IMR-90 (cell line): ENCODE data around the gene CATSPERZ. TPM values are rescaled to one million over a fixed set of nuclear protein-coding genes. Genes with fewer than 3 reads are reported as not detected.

Source experiments
- ATAC-seq: fragments of 200-7000 bp; cut with Tn5 transposase; 2 replicates; pipeline ENCODE4 v1.9.1; 2020; ENCODE audit warnings: low read depth, mild to moderate bottlenecking, moderate library complexity
- BruUV-seq: library from RNA; stranded (reverse); fragments of 400-500 nt; replicated peaks from 2 replicates; lab custom pipeline; 2021; lab: Mats Ljungman, UMichigan
- CTCF ChIA-PET: fragments of 300-600 bp; formaldehyde crosslinking; extraction: SDS; loops from one replicate; lab custom pipeline; 2021; ENCODE audit warnings: antibody characterized with exemption; lab: Yijun Ruan, JAX
- POLR2A ChIA-PET: fragments of 300-600 bp; sonication (Branson Sonifier 250); formaldehyde crosslinking; loops from one replicate; lab custom pipeline; 2022; ENCODE audit warnings: antibody characterized with exemption; ENCODE audit not compliant: unreplicated experiment; lab: Charles Lee
- DNase-seq: peaks from one replicate; pipeline ENCODE4 v3.0.0; 2013
- H2AFZ ChIP-seq: replicated peaks from 2 replicates; pipeline ENCODE3; 2013; ENCODE audit warnings: low read length, mild to moderate bottlenecking; ENCODE audit not compliant: poor library complexity
- H2AK5ac ChIP-seq: 2 replicates; pipeline ENCODE4 v1.6.1; 2013; ENCODE audit warnings: low read depth, low read length, inconsistent platforms
- H2AK9ac ChIP-seq: replicated peaks from 2 replicates; pipeline ENCODE3; 2013; ENCODE audit warnings: mild to moderate bottlenecking, low read depth, low read length, moderate library complexity; ENCODE audit not compliant: poor library complexity
- H2BK120ac ChIP-seq: 2 replicates; pipeline ENCODE4 v1.6.1; 2013; ENCODE audit warnings: low read depth, low read length, inconsistent platforms
- H2BK15ac ChIP-seq: 3 replicates; pipeline ENCODE4 v1.6.1; 2013; ENCODE audit warnings: low read depth, low read length, inconsistent platforms
- H2BK20ac ChIP-seq: 2 replicates; pipeline ENCODE4 v1.6.1; 2013; ENCODE audit warnings: low read depth, mild to moderate bottlenecking, inconsistent platforms, low read length, moderate library complexity
- H2BK5ac ChIP-seq: 2 replicates; pipeline ENCODE4 v1.6.1; 2013; ENCODE audit warnings: mild to moderate bottlenecking, low read depth, low read length, inconsistent platforms; ENCODE audit not compliant: poor library complexity, severe bottlenecking
- H3K14ac ChIP-seq: replicated peaks from 2 replicates; pipeline ENCODE4 v1.6.1; 2013; ENCODE audit warnings: low read depth, low read length, inconsistent platforms
- H3K18ac ChIP-seq: 2 replicates; pipeline ENCODE4 v1.6.1; 2013; ENCODE audit warnings: low read depth, low read length, control low read depth
- H3K23ac ChIP-seq: 2 replicates; pipeline ENCODE4 v1.6.1; 2013; ENCODE audit warnings: low read depth, low read length, inconsistent platforms
- H3K27ac ChIP-seq: 2 replicates; pipeline ENCODE4 v1.5.1; 2013; ENCODE audit warnings: mild to moderate bottlenecking, control low read depth, low read length; ENCODE audit not compliant: insufficient read depth
- H3K27me3 ChIP-seq: 2 replicates; pipeline ENCODE4 v1.6.1; 2013; ENCODE audit warnings: low read length; ENCODE audit not compliant: control insufficient read depth, insufficient read depth
- H3K36me3 ChIP-seq: 2 replicates; pipeline ENCODE4 v1.6.1; 2013; ENCODE audit warnings: low read length, mixed read lengths; ENCODE audit not compliant: control insufficient read depth, insufficient read depth
- H3K4ac ChIP-seq: 2 replicates; pipeline ENCODE4 v1.6.1; 2013; ENCODE audit warnings: low read depth, low read length, inconsistent platforms
- H3K4me1 ChIP-seq: 2 replicates; pipeline ENCODE4 v1.6.1; 2013; ENCODE audit warnings: low read length, mixed read lengths; ENCODE audit not compliant: control insufficient read depth, insufficient read depth
- H3K4me2 ChIP-seq: 2 replicates; pipeline ENCODE4 v1.6.1; 2013; ENCODE audit warnings: low read depth, mild to moderate bottlenecking, control low read depth, low read length, moderate library complexity
- H3K4me3 ChIP-seq: 2 replicates; pipeline ENCODE4 v1.5.1; 2013; ENCODE audit warnings: low read depth, mild to moderate bottlenecking, control low read depth, low read length, moderate library complexity; ENCODE audit not compliant: insufficient read depth
- H3K56ac ChIP-seq: 2 replicates; pipeline ENCODE4 v1.6.1; 2013; ENCODE audit warnings: low read length, inconsistent platforms; ENCODE audit not compliant: insufficient read depth; ENCODE audit errors: extremely low read depth
- H3K79me1 ChIP-seq, 2 experiments: 2 replicates each; pipeline ENCODE4 v1.6.1; 2013; ENCODE audit warnings: low read length in 2 of 2, inconsistent platforms in 1 of 2, low read depth in 1 of 2
- H3K9ac ChIP-seq: 2 replicates; pipeline ENCODE4 v1.6.1; 2013; ENCODE audit warnings: low read depth, low read length, control low read depth
- H3K9me1 ChIP-seq: 2 replicates; pipeline ENCODE4 v1.6.1; 2013; ENCODE audit warnings: low read length, inconsistent platforms; ENCODE audit not compliant: insufficient read depth
- H3K9me3 ChIP-seq: 2 replicates; pipeline ENCODE4 v1.6.1; 2013; ENCODE audit warnings: low read length; ENCODE audit not compliant: control insufficient read depth, insufficient read depth
- H4K20me1 ChIP-seq: 2 replicates; pipeline ENCODE4 v1.6.1; 2013; ENCODE audit warnings: low read length, inconsistent platforms; ENCODE audit not compliant: insufficient read depth
- H4K5ac ChIP-seq: 2 replicates; pipeline ENCODE4 v1.6.1; 2013; ENCODE audit warnings: mild to moderate bottlenecking, low read depth, low read length, control low read depth
- H4K8ac ChIP-seq, 2 experiments: 2 replicates each; pipeline ENCODE4 v1.6.1; 2013; ENCODE audit warnings: low read depth in 2 of 2, low read length in 2 of 2, control low read depth in 1 of 2, inconsistent platforms in 1 of 2
- H4K91ac ChIP-seq: 2 replicates; pipeline ENCODE4 v1.6.1; 2013; ENCODE audit warnings: low read depth, low read length, inconsistent platforms; ENCODE audit not compliant: insufficient read depth
- NFE2L2 ChIP-seq: fragments of 150-350 bp; IDR thresholded peaks from 2 replicates; pipeline ENCODE4 v1.6.1; 2016; ENCODE audit warnings: low read depth, mild to moderate bottlenecking, low read length
- RAD21 ChIP-seq: IDR thresholded peaks from 2 replicates; pipeline ENCODE4 v1.6.1; 2012; ENCODE audit warnings: low read length, improper control_type of control experiment
- WGBS, 2 experiments: methylation state at CpG; one replicate each; pipeline versions ENCODE4 v1.1.5 to v1.1.7; 2013; ENCODE audit warnings: missing lambda C conversion rate in 2 of 2; ENCODE audit not compliant: insufficient read length in 1 of 2; ENCODE audit errors: extremely low coverage in 2 of 2; 5-methylcytosine and 5-hydroxymethylcytosine counted together
- dilution Hi-C: fragments of 300-500 bp; cut with HindIII; formaldehyde crosslinking; loops from one replicate; pipeline ENCODE4 v1.14.3; 2018; ENCODE audit warnings: low sequenced_read_pairs; ENCODE audit not compliant: unreplicated experiment
- in situ Hi-C: fragments of 300-500 bp; cut with MboI; formaldehyde crosslinking; loops from 3 replicates; pipeline ENCODE4 v1.14.3; 2019; ENCODE audit warnings: low sequenced_read_pairs, inconsistent platforms, mixed read lengths
- intact Hi-C: fragments of 100-400 bp; cut with micrococcal nuclease; formaldehyde crosslinking; loops from 2 replicates; pipeline ENCODE4 v1.10.0; 2022
- polyA plus RNA-seq, 3 experiments: library from polyadenylated mRNA; depleted of rRNA; stranded (reverse); fragments of >200 nt; gene quantifications; 2 replicates each; pipeline ENCODE4 v1.2.3, GENCODE V29; 2012; ENCODE audit warnings: low replicate concordance in 1 of 3
- total RNA-seq: library from RNA; depleted of rRNA; stranded (reverse); fragments of >200 nt; gene quantifications from 2 replicates; pipeline ENCODE4 v1.2.3, GENCODE V29; 2012
- TF ChIP-seq, protein P1 (sequence below): conservative IDR thresholded peaks from 2 replicates; pipeline ENCODE4 v1.5.1; 2012; ENCODE audit warnings: mild to moderate bottlenecking, low read depth, low read length, improper control_type of control experiment

Gene CATSPERZ
- total and polyA plus RNA-seq, 2 of the 4 experiments (the other 2 are of a cell fraction): not detected

DNA sequence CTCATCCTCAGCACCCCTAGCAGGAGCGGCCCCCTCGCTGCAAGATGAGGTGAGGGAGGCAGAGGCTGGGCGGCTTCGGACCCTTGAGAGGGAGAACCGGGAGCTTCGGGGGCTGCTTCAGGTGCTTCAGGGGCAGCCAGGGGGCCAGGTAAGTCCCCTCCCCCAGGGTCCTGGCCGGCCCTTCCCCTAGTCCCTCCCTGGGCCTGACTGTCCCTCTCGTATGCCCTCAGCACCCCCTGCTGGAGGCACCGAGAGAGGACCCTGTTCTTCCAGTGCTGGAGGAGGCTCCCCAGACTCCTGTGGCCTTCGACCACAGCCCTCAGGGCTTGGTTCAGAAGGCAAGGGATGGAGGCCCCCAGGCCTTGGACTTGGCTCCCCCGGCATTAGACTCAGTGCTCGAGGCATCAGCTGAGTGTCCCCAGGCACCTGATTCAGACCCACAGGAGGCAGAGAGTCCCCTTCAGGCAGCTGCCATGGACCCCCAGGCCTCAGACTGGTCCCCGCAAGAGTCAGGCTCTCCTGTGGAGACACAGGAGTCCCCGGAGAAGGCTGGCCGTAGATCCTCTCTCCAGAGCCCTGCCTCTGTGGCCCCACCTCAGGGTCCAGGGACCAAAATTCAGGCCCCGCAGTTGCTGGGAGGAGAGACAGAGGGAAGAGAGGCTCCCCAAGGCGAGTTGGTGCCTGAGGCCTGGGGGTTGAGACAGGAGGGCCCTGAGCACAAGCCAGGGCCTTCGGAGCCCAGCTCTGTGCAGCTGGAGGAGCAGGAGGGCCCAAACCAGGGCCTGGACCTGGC, 43.8 kb downstream of the CATSPERZ start:
- no peak overlapping the region for H2BK5ac ChIP-seq
- peaks cover 8% of the 10 kb centered on the region; the same call in 1 of the 2 replicates for H3K27me3 ChIP-seq
- no peak overlapping the region for H3K23ac ChIP-seq
- POLR2A ChIA-PET: no interaction called here
- H3K56ac ChIP-seq: no peak overlapping the region
- WGBS, 2 experiments: 73% methylated on average over 6 of the region's 18 CpGs; no CpG with 5 or more reads in 1 of the 2 experiments
- no peak overlapping the region; the same call in 1 of the 2 replicates for H2AK5ac ChIP-seq
- H2BK120ac ChIP-seq: no peak overlapping the region
- H3K9me3 ChIP-seq: no peaks in the 10 kb centered on the region
- CTCF ChIA-PET: interaction anchor here (2.2 kb wide), 1 partner anchor 11 kb away, joined by 11 read pairs; no protein-coding TSS in a partner anchor
- H3K4me2 ChIP-seq: no peak overlapping the region
- H2AFZ ChIP-seq: peak overlapping the region; percentile 21
- ATAC-seq: no peak
- H2BK20ac ChIP-seq: no peak overlapping the region
- H2AK9ac ChIP-seq: peak overlapping the region; percentile 1
- intact Hi-C loops: no loop called here
- no peak overlapping the region for H4K8ac ChIP-seq
- no peak overlapping the region for H3K9ac ChIP-seq
- H2BK15ac ChIP-seq: no peak overlapping the region
- no peak overlapping the region for H3K27ac ChIP-seq
- H3K4me3 ChIP-seq: no peak overlapping the region
- H3K4ac ChIP-seq: no peak overlapping the region
- in situ Hi-C loops: no loop called here
- BruUV-seq: no TSS peak
- no peak overlapping the region for H4K91ac ChIP-seq
- H3K18ac ChIP-seq: no peak overlapping the region
- TF ChIP-seq, protein P1, sequence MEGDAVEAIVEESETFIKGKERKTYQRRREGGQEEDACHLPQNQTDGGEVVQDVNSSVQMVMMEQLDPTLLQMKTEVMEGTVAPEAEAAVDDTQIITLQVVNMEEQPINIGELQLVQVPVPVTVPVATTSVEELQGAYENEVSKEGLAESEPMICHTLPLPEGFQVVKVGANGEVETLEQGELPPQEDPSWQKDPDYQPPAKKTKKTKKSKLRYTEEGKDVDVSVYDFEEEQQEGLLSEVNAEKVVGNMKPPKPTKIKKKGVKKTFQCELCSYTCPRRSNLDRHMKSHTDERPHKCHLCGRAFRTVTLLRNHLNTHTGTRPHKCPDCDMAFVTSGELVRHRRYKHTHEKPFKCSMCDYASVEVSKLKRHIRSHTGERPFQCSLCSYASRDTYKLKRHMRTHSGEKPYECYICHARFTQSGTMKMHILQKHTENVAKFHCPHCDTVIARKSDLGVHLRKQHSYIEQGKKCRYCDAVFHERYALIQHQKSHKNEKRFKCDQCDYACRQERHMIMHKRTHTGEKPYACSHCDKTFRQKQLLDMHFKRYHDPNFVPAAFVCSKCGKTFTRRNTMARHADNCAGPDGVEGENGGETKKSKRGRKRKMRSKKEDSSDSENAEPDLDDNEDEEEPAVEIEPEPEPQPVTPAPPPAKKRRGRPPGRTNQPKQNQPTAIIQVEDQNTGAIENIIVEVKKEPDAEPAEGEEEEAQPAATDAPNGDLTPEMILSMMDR: peak; percentile 28; the same call in 1 of the 2 replicates
- peak; percentile 31 for TF ChIP-seq RAD21
- no peak for TF ChIP-seq NFE2L2
- no peak overlapping the region for H3K14ac ChIP-seq
- H3K9me1 ChIP-seq: no peaks in the 10 kb centered on the region
- dilution Hi-C loops: no loop called here
- no peaks in the 10 kb centered on the region for H3K79me1 ChIP-seq
- DNase-seq: no peak
- peaks cover 6% of the 10 kb centered on the region for H3K4me1 ChIP-seq
- no peak overlapping the region for H4K5ac ChIP-seq
- no peaks in the 10 kb centered on the region for H4K20me1 ChIP-seq
- no peaks in the 10 kb centered on the region for H3K36me3 ChIP-seq
